Measurements from ENCODE around the gene NUP107.

- TF ChIP-seq CTCF (IDR thresholded peaks at IDR 0.05) (no peak), POLR2A (IDR thresholded peaks at IDR 0.05) (no peak)
Observed at GRCh38 chr12:68773582-68773981, 86.8 kb downstream of the NUP107 start.
